ENCODE measurements around the gene TRIM68.

The TRIM68 gene

GRCh38 chr11:4607781-4608666 lies at the start of gene TRIM68:
TSS of gene TRIM68 (minus strand) at chr11:4608231. CDS start at chr11:4605504, 2,727 bp downstream.
- DNase-seq = peak; percentile 86

GRCh38 chr11:4654635-4655369 lies 46.8 kb upstream of the TRIM68 start:
- DNase-seq = no peak

- DNase-seq = no peak
These were observed 39.7 kb upstream of the TRIM68 start for GRCh38 chr11:4647766-4648165.

GRCh38 chr11:4645974-4646373 lies 37.9 kb upstream of the TRIM68 start:
- DNase-seq = no peak

- no peak for DNase-seq
These were observed 36.2 kb upstream of the TRIM68 start for GRCh38 chr11:4644233-4644632.

- DNase-seq = no peak
These were observed 35.7 kb upstream of the TRIM68 start, which contains the start of gene OR51E1 for GRCh38 chr11:4643682-4644081. TSS of gene OR51E1 (plus strand) at chr11:4643982. CDS start at chr11:4652527, 8,545 bp downstream.

- no peak for DNase-seq
These were observed 35.0 kb upstream of the TRIM68 start for GRCh38 chr11:4643076-4643475.

- no peak for DNase-seq
These were observed 34.0 kb upstream of the TRIM68 start for GRCh38 chr11:4642043-4642442.

GRCh38 chr11:4641501-4641900 lies 33.5 kb upstream of the TRIM68 start:
- DNase-seq = no peak

GRCh38 chr11:4639931-4640330 lies 31.9 kb upstream of the TRIM68 start:
- no peak for DNase-seq

- DNase-seq = no peak
These were observed 29.6 kb upstream of the TRIM68 start for GRCh38 chr11:4637662-4638047.

- peak; percentile 64 for DNase-seq
These were observed 29.1 kb upstream of the TRIM68 start, which contains the start of gene OR51D1 for GRCh38 chr11:4636962-4637661. TSS of gene OR51D1 (plus strand) at chr11:4637477. CDS start at chr11:4639791, 2,314 bp downstream.

GRCh38 chr11:4636136-4636535 lies 28.1 kb upstream of the TRIM68 start:
- no peak for DNase-seq

- DNase-seq = peak; percentile 81
These were observed 18.4 kb upstream of the TRIM68 start for GRCh38 chr11:4626207-4627099.

- DNase-seq = no peak
These were observed 11.5 kb upstream of the TRIM68 start for GRCh38 chr11:4619514-4619913.

- no peak for DNase-seq
These were observed 7.9 kb upstream of the TRIM68 start for GRCh38 chr11:4615856-4616444.

- no peak for DNase-seq
These were observed 4.0 kb upstream of the TRIM68 start for GRCh38 chr11:4611986-4612385.

- no peak for DNase-seq
These were observed 2.4 kb upstream of the TRIM68 start for GRCh38 chr11:4610258-4610935.

- DNase-seq = no peak
These were observed 935 bp downstream of the TRIM68 start for GRCh38 chr11:4607096-4607495.

GRCh38 chr11:4606231-4607015 lies 1.6 kb downstream of the TRIM68 start:
- no peak for DNase-seq

Data from NCI-H2107 (cell line).